SH-SY5Y (cell line): Measurements from ENCODE around the gene FSD1.

Experiments
- GATA2 ChIP-seq: IDR thresholded peaks from 2 replicates; pipeline ENCODE4 v1.6.1; 2011; ENCODE audit warnings: mild to moderate bottlenecking, low read depth, low read length
- GATA3 ChIP-seq: IDR thresholded peaks from 2 replicates; pipeline ENCODE4 v1.6.1; 2011; ENCODE audit warnings: low read depth, mild to moderate bottlenecking, low read length, moderate library complexity

GRCh38 chr19:4367336-4367723 is 62.9 kb downstream of the FSD1 start:
- TF ChIP-seq GATA3 (no peak), GATA2 (no peak)
